PC-3 (cell line): Measurements from ENCODE around the gene TMEM233. TPM values are rescaled to one million over a fixed set of nuclear protein-coding genes. Genes with fewer than 3 reads are reported as not detected.

Experiments
- ATAC-seq: fragments of 200-7000 bp; cut with Tn5 transposase; 2 replicates; pipeline ENCODE4 v1.9.1; 2020; ENCODE audit warnings: mild to moderate bottlenecking, moderate library complexity
- BruUV-seq: library from RNA; stranded (reverse); fragments of 400-500 nt; replicated peaks from 2 replicates; lab custom pipeline; 2021; lab: Mats Ljungman, UMichigan
- CTCF ChIA-PET: fragments of 300-600 bp; sonication (Branson Sonifier 250); formaldehyde crosslinking; loops from one replicate; lab custom pipeline; 2022; ENCODE audit warnings: antibody characterized with exemption; lab: Charles Lee
- POLR2A ChIA-PET: fragments of 300-600 bp; sonication (Branson Sonifier 250); formaldehyde crosslinking; loops from one replicate; lab custom pipeline; 2022; ENCODE audit warnings: antibody characterized with exemption; ENCODE audit not compliant: unreplicated experiment; lab: Charles Lee
- DNase-seq: peaks from one replicate; pipeline ENCODE4 v3.0.0-alpha.2; 2015
- H2AFZ ChIP-seq: fragments of 300-600 bp; sonication (generic); 2 replicates; pipeline ENCODE4 v1.6.0; 2016; ENCODE audit warnings: antibody characterized with exemption, low read length
- H3F3A ChIP-seq: fragments of 300-600 bp; sonication (generic); one replicate; pipeline ENCODE4 v1.6.0; 2017; ENCODE audit warnings: antibody characterized with exemption, low read length, control low read depth, mild to moderate bottlenecking; ENCODE audit not compliant: unreplicated experiment
- H3K27ac ChIP-seq: fragments of 300-600 bp; sonication (generic); 2 replicates; pipeline ENCODE4 v1.5.1; 2016; ENCODE audit warnings: mild to moderate bottlenecking, low read length
- H3K27me3 ChIP-seq: fragments of 300-600 bp; sonication (generic); 2 replicates; pipeline ENCODE4 v1.6.1; 2016; ENCODE audit warnings: low read length, mixed read lengths
- H3K36me3 ChIP-seq: fragments of 300-600 bp; sonication (generic); 2 replicates; pipeline ENCODE4 v1.6.1; 2016; ENCODE audit warnings: low read depth, mixed run types, low read length, mixed read lengths
- H3K4me1 ChIP-seq: fragments of 300-600 bp; sonication (generic); 2 replicates; pipeline ENCODE4 v1.5.1; 2016; ENCODE audit warnings: low read length; ENCODE audit not compliant: insufficient read depth
- H3K4me2 ChIP-seq: fragments of 300-600 bp; sonication (generic); 2 replicates; pipeline ENCODE4 v1.6.0; 2016; ENCODE audit warnings: low read length
- H3K4me3 ChIP-seq: fragments of 300-600 bp; sonication (generic); 2 replicates; pipeline ENCODE4 v1.5.1; 2016; ENCODE audit warnings: mild to moderate bottlenecking, low read length, mixed read lengths
- H3K79me2 ChIP-seq: fragments of 300-600 bp; sonication (generic); 2 replicates; pipeline ENCODE4 v1.6.1; 2017; ENCODE audit warnings: low read length, mixed read lengths
- H3K9ac ChIP-seq: fragments of 300-600 bp; sonication (generic); 2 replicates; pipeline ENCODE4 v1.6.0; 2016; ENCODE audit warnings: mild to moderate bottlenecking, low read length
- H3K9me2 ChIP-seq: fragments of 300-600 bp; sonication (generic); replicated peaks from 2 replicates; pipeline ENCODE4 v1.6.1; 2016; ENCODE audit warnings: mixed run types, low read length, mixed read lengths
- H3K9me3 ChIP-seq: fragments of 300-600 bp; sonication (generic); 2 replicates; pipeline ENCODE4 v1.6.1; 2016; ENCODE audit warnings: low read length, mixed read lengths
- H4K20me1 ChIP-seq: fragments of 300-600 bp; sonication (generic); 2 replicates; pipeline ENCODE4 v1.6.1; 2016; ENCODE audit warnings: low read length, mixed read lengths
- EZH2 ChIP-seq: fragments of 300-600 bp; sonication (generic); IDR thresholded peaks from one replicate; pipeline ENCODE4 v1.6.1; 2017; ENCODE audit warnings: antibody characterized with exemption, mild to moderate bottlenecking, low read length; ENCODE audit not compliant: unreplicated experiment
- EZH2phosphoT487 ChIP-seq: fragments of 300-600 bp; sonication (generic); IDR thresholded peaks from 2 replicates; pipeline ENCODE4 v1.6.1; 2018; ENCODE audit warnings: mild to moderate bottlenecking, antibody characterized with exemption, low read length, borderline replicate concordance
- intact Hi-C: fragments of 100-400 bp; cut with micrococcal nuclease; formaldehyde crosslinking; loops from 2 replicates; pipeline ENCODE4 v1.9.0; 2023
- total RNA-seq: library from RNA; depleted of rRNA; stranded (reverse); fragments of >200 nt; gene quantifications from 2 replicates; pipeline ENCODE4 v1.2.3, GENCODE V29; 2014
- TF ChIP-seq, protein P1 (sequence below): fragments of 300-600 bp; sonication (generic); conservative IDR thresholded peaks from 2 replicates; pipeline ENCODE4 v1.5.1; 2017; ENCODE audit warnings: antibody characterized with exemption, low read depth, mild to moderate bottlenecking, low read length

The TMEM233 gene
- total RNA-seq, 1 experiment from 2014 or later = not detected

DNA sequence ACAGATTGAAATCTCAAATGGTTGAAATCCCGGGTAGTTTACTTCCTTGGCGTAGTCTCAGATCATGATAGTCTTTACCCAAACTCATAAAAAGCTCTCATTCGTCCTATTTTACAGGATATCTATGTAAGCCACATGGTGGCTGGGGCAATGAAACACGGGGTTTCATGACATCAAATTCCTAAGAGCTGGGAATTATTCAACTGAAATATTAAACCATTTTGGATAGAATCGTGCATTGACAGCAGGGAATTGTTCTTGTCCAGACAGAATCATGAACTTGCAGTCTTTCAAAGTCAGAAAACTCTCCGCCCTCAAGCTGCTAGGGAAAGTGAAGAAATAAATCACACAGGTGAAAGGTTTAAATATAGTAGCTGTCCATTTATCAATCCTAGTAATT, 41.2 kb downstream of the TMEM233 start:
- TF ChIP-seq, protein P1, sequence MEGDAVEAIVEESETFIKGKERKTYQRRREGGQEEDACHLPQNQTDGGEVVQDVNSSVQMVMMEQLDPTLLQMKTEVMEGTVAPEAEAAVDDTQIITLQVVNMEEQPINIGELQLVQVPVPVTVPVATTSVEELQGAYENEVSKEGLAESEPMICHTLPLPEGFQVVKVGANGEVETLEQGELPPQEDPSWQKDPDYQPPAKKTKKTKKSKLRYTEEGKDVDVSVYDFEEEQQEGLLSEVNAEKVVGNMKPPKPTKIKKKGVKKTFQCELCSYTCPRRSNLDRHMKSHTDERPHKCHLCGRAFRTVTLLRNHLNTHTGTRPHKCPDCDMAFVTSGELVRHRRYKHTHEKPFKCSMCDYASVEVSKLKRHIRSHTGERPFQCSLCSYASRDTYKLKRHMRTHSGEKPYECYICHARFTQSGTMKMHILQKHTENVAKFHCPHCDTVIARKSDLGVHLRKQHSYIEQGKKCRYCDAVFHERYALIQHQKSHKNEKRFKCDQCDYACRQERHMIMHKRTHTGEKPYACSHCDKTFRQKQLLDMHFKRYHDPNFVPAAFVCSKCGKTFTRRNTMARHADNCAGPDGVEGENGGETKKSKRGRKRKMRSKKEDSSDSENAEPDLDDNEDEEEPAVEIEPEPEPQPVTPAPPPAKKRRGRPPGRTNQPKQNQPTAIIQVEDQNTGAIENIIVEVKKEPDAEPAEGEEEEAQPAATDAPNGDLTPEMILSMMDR = no peak
- no peak for TF ChIP-seq EZH2
- no peak for TF ChIP-seq EZH2phosphoT487
- Histone ChIP-seq H3K9me2 (no peaks in the 10 kb centered on the region), H4K20me1 (no peaks in the 10 kb centered on the region), H3K27ac (no peak overlapping the region), H3F3A (no peaks in the 10 kb centered on the region), H3K27me3 (peaks cover 58% of the 10 kb centered on the region), H3K9ac (no peak overlapping the region), H3K9me3 (no peaks in the 10 kb centered on the region), H2AFZ (no peak overlapping the region), H3K4me3 (no peak overlapping the region), H3K4me2 (no peak overlapping the region), H3K79me2 (no peaks in the 10 kb centered on the region), H3K4me1 (no peaks in the 10 kb centered on the region), H3K36me3 (no peaks in the 10 kb centered on the region)
- no TSS peak for BruUV-seq
- ChIA-PET POLR2A (no interaction called here), CTCF (no interaction called here)
- DNase-seq (no peak), ATAC-seq (no peak)
- intact Hi-C loops = no loop called here

DNA sequence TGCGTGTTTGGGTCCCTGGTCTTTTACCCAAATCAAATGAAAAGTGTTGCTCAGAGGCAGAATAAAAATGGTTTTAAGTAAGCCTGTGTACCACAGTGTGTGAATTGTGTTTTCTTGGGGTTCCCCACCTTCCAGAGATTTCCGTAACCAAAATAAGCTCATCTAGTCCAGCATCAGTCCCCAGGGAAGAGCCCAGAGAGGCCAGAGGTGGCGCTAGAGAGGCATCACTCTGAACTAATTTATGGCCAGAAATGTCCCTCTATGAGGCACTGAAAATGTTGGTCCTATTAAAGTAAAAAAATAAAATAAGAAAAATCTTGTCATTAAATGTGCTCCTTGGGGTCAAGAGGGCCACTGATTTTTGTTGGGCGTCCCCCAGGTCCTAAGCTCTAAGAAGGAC, 49.4 kb downstream of the TMEM233 start:
- no peak overlapping the region for H2AFZ ChIP-seq
- no peak overlapping the region for H3K27ac ChIP-seq
- no peaks in the 10 kb centered on the region for H3F3A ChIP-seq
- H3K9ac ChIP-seq = no peak overlapping the region
- H3K36me3 ChIP-seq = no peaks in the 10 kb centered on the region
- no peaks in the 10 kb centered on the region for H3K79me2 ChIP-seq
- no peaks in the 10 kb centered on the region for H3K9me2 ChIP-seq
- no TSS peak for BruUV-seq
- H4K20me1 ChIP-seq = no peaks in the 10 kb centered on the region
- POLR2A ChIA-PET = no interaction called here
- TF ChIP-seq EZH2phosphoT487 = no peak
- TF ChIP-seq, protein P1 = peak; percentile 65
- TF ChIP-seq EZH2 = no peak
- ATAC-seq = no peak
- intact Hi-C loops = no loop called here
- H3K9me3 ChIP-seq = no peaks in the 10 kb centered on the region
- DNase-seq = no peak
- peaks cover 59% of the 10 kb centered on the region for H3K27me3 ChIP-seq
- CTCF ChIA-PET = no interaction called here
- H3K4me2 ChIP-seq = no peak overlapping the region
- no peak overlapping the region for H3K4me3 ChIP-seq
- H3K4me1 ChIP-seq = no peaks in the 10 kb centered on the region

DNA sequence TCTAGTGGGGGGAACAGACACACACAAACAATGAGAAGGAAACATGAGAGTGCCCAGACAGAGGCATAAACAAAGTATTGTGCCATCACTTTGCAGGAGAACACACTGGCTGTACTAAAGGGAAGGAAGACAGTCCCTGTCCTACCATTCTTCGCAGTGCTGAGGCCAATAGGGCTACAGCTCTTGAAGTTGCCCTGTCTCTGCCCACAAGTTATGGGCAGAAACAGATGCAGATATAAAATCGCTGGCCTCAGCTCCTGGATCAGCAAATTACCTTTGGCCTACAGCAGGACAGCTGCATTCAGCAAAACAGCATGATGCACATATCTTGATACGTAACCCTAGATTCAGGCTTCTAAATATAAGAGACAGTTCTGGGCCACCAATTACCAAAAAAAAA, 51.4 kb downstream of the TMEM233 start:
- no peaks in the 10 kb centered on the region for H3K9me2 ChIP-seq
- H4K20me1 ChIP-seq = no peaks in the 10 kb centered on the region
- no peak for ATAC-seq
- H3K79me2 ChIP-seq = no peaks in the 10 kb centered on the region
- H3K9me3 ChIP-seq = no peaks in the 10 kb centered on the region
- H3F3A ChIP-seq = no peaks in the 10 kb centered on the region
- H3K36me3 ChIP-seq = no peaks in the 10 kb centered on the region
- peaks cover 45% of the 10 kb centered on the region; the same call in 1 of the 2 replicates for H3K27me3 ChIP-seq
- no peak overlapping the region for H2AFZ ChIP-seq
- no peak for DNase-seq
- ChIA-PET CTCF (no interaction called here), POLR2A (no interaction called here)
- no peak overlapping the region for H3K4me2 ChIP-seq
- H3K9ac ChIP-seq = no peak overlapping the region
- H3K4me1 ChIP-seq = no peaks in the 10 kb centered on the region
- H3K4me3 ChIP-seq = no peak overlapping the region
- no TSS peak for BruUV-seq
- TF ChIP-seq EZH2 (no peak), EZH2phosphoT487 (no peak)
- TF ChIP-seq, protein P1 = no peak
- H3K27ac ChIP-seq = no peak overlapping the region
- intact Hi-C loops = loop anchor here (5.0 kb wide), 1 partner anchor 98 kb away; no protein-coding TSS in a partner anchor
